Tibial artery (tissue), 4 donors: Measurements from ENCODE around the gene MAP2K3.
A peak's percentile ranks its signal among the peaks of the same experiment; 100 is the strongest.

Source experiments
- DNase-seq, 2 donors: peaks; one replicate each; pipeline ENCODE4 v3.0.0-alpha.2; 2019
- H3K27ac ChIP-seq, 2 donors: fragments of 200-600 bp; sonication (generic) in 1 of 2; 1 replicate in 1 of 2; 2 replicates in 1 of 2; pipeline ENCODE4 v1.5.1; 2018 to 2019; ENCODE audit warnings: mild to moderate bottlenecking in 1 of 2
- H3K27me3 ChIP-seq, 2 donors: fragments of 200-600 bp; sonication (generic) in 1 of 2; one replicate each; pipeline versions ENCODE4 v1.5.1 to v1.6.0; 2016 to 2019
- H3K36me3 ChIP-seq, 3 donors: fragments of 200-600 bp; sonication (generic) in 2 of 3; one replicate each; pipeline ENCODE4 v1.5.1; 2016 to 2019; ENCODE audit warnings: mild to moderate bottlenecking in 2 of 3
- H3K4me1 ChIP-seq, 4 donors: fragments of 200-600 bp; sonication (generic) in 2 of 4; 1 replicate in 3 of 4; 2 replicates in 1 of 4; pipeline ENCODE4 v1.5.1; 2016 to 2019
- H3K4me3 ChIP-seq, 2 donors: fragments of 200-600 bp; sonication (generic) in 1 of 2; 1 replicate in 1 of 2; 2 replicates in 1 of 2; pipeline ENCODE4 v1.5.1; 2018 to 2019; ENCODE audit warnings: mild to moderate bottlenecking in 2 of 2
- H3K9me3 ChIP-seq, 3 donors: fragments of 200-600 bp; sonication (generic) in 1 of 3; one replicate each; pipeline ENCODE4 v1.5.1; 2016 to 2019
- CTCF ChIP-seq, 2 experiments: fragments of 200-600 bp in 1 of 2; fragments of 450-650 bp in 1 of 2; IDR thresholded peaks; one replicate each; pipeline ENCODE4 v1.5.1; 2017 to 2019; ENCODE audit warnings: antibody characterized with exemption in 2 of 2, mild to moderate bottlenecking in 1 of 2, moderate library complexity in 1 of 2
- intact Hi-C: fragments of 100-400 bp; cut with DNase I; formaldehyde crosslinking; loops from one replicate; pipeline ENCODE4 v1.15.0; 2023; ENCODE audit warnings: low total_unique reads

MAP2K3 gene

DNA sequence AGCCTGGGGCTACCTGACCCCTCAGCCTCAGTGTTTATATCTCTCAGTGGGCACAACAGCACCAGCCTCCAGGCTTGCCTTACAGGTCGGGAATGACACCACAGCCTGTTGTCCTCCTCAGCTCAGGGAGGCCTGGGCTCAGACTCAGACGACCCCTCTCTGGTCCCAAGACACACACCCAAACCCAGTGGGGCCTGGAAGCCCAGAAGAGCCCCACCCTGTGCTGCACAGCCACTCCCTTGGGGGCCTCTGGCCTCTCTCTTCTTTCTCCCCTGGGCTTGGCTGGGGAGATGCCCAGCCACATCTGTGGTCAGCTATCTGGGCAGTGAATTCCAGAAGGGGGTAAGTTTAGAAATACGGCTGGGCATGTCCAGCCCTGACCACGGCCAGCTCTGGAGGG lies 33.7 kb upstream of the MAP2K3 start:
- peak overlapping the region; percentile 75 to 76 for H3K27ac ChIP-seq
- peaks cover 0 to 63% (median 39%) of the 10 kb centered on the region in 4 donors for H3K4me1 ChIP-seq
- peak overlapping the region in 1 of 2 donors; percentile 78 for H3K4me3 ChIP-seq
- H3K27me3 ChIP-seq = no peaks in the 10 kb centered on the region
- no peaks in the 10 kb centered on the region for H3K9me3 ChIP-seq
- intact Hi-C loops = loop anchor here (5.0 kb wide), 1 partner anchor 39 kb away; the partner anchor contains the start of gene TMEM11
- peaks cover 0 to 7% (median 5%) of the 10 kb centered on the region in 3 donors for H3K36me3 ChIP-seq
- TF ChIP-seq CTCF (IDR thresholded peaks at IDR 0.05) = no peak
- DNase-seq = no peak

- H3K36me3 ChIP-seq = peaks cover 0 to 7% (median 5%) of the 10 kb centered on the region in 3 donors
- no peak for DNase-seq
- no peaks in the 10 kb centered on the region for H3K9me3 ChIP-seq
- peaks cover 0 to 59% (median 37%) of the 10 kb centered on the region in 4 donors for H3K4me1 ChIP-seq
- H3K27me3 ChIP-seq = no peaks in the 10 kb centered on the region
- intact Hi-C loops = loop anchor here (5.0 kb wide), 1 partner anchor 39 kb away; the partner anchor contains the start of gene TMEM11
- peak overlapping the region; percentile 78 to 80 for H3K4me3 ChIP-seq
- peak overlapping the region; percentile 75 to 76 for H3K27ac ChIP-seq
- no peak for TF ChIP-seq CTCF (IDR thresholded peaks at IDR 0.05)
Measured at GRCh38 chr17:21251337-21252010, 33.0 kb upstream of the MAP2K3 start.

DNA sequence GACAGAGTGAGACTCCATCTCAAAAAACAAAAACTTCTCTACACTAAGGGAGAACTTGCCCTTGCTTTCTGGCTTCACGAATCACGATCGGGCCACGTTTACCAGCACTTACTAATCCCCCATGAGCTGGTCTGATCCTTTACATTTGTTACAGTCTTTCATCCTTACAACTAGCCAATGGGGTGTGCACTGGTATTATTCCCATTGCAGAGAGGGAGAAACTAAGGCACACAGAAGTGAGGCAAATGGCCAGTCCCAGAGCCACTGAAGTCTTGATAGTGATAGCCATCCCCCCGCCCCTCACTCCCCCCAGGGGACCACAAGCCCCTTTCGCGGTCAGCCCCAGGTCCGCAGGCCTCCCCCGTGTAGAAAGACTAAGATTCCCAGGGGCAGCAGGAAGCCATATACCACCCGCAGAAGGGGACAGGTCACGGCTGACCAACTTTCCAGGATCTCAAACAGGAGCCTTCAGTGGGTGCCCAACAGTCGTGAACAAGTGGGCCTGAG lies 32.2 kb upstream of the MAP2K3 start:
- Histone ChIP-seq H3K36me3 (peaks cover 0 to 5% (median under 1%) of the 10 kb centered on the region in 3 donors), H3K9me3 (no peaks in the 10 kb centered on the region), H3K27ac (peak overlapping the region; percentile 75 to 76), H3K4me3 (peak overlapping the region; percentile 78 to 80), H3K4me1 (peaks cover 0 to 59% (median 37%) of the 10 kb centered on the region in 4 donors), H3K27me3 (no peaks in the 10 kb centered on the region)
- no peak for DNase-seq
- TF ChIP-seq CTCF (IDR thresholded peaks at IDR 0.05) = no peak
- intact Hi-C loops = loop anchor here (5.0 kb wide), 1 partner anchor 40 kb away; the partner anchor contains the start of gene TMEM11

DNA sequence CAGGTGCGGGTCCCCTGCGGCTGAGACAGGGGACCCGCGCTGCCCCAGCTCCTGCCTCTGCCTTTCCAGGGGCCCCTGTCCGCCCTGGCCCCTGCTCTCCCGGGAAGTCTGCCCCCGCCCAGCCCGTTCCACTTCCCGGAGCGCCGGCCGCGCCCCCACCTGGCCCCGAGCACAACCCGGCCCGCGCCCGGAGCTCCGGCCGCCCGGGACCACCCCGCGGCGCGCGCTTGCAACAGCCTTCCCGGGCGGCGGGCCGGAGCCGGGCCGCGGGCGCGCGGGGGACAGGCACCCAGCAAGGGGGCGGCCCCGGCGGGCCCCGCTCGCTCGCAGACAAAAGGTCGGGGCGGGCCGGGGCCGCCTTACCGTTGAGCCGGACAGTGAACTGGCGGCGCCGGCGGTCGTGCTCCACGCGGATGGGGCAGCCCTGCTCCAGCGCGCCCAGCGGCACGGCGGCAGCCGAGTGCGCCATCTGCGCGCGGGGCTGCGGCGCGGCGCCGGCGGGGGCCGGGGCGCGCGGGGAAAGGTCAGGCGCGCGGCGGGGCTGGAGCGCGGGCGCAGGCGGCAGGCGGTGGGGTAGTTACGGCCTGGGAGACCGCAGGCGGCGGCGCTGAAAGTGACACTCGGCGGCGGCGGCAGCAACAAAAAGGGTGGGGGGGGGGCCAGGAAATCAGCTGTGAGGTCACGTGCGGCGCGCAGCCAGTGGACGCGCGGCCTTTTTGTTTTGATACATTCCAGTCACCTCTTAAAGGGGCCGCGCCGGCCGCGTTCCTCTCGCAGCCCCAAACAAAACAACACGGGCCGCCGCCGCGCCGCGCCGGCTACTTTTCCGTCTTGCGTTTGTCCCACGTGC lies 31.5 kb upstream of the MAP2K3 start, which contains the start of gene NATD1:
Gene NATD1 (minus strand): TSS at position 615 of the 850 bp plus-strand sequence. CDS start 146 bp downstream, at position 469.
- peak within 1 kb of the TSS; percentile 75 to 76 for H3K27ac ChIP-seq
- no peaks in the 10 kb centered on the region for H3K9me3 ChIP-seq
- peak in 1 of 2 experiments; percentile 4 for TF ChIP-seq CTCF (IDR thresholded peaks at IDR 0.05)
- peak; percentile 92 to 93 for DNase-seq
- H3K4me3 ChIP-seq = peak within 1 kb of the TSS; percentile 78 to 80
- no peaks in the 10 kb centered on the region for H3K36me3 ChIP-seq
- peaks cover 0 to 54% (median 37%) of the 10 kb centered on the region in 4 donors for H3K4me1 ChIP-seq
- intact Hi-C loops = loop anchor here (5.0 kb wide), 1 partner anchor 41 kb away; the partner anchor contains the start of gene TMEM11
- no peaks in the 10 kb centered on the region for H3K27me3 ChIP-seq
